SJSA1 (cell line): Measurements from ENCODE around the gene NPL. TPM values are rescaled to one million over a fixed set of nuclear protein-coding genes. Genes with fewer than 3 reads are reported as not detected.

Experiments used
- DNase-seq, 2 experiments: peaks; one replicate each; pipeline ENCODE4 v3.0.0-alpha.2; 2015 to 2020; ENCODE audit warnings: low spot score in 2 of 2, low read depth in 1 of 2
- H3K27ac ChIP-seq: fragments of 250-450 bp; sonication (Bioruptor Pico); 2 replicates; pipeline ENCODE4 v1.5.1; 2020; ENCODE audit warnings: mild to moderate bottlenecking, moderate library complexity
- H3K27me3 ChIP-seq: fragments of 250-450 bp; sonication (Bioruptor Pico); replicated peaks from 2 replicates; pipeline ENCODE4 v1.5.1; 2020; ENCODE audit warnings: mild to moderate bottlenecking, moderate library complexity
- H3K36me3 ChIP-seq: fragments of 250-450 bp; sonication (Bioruptor Pico); 2 replicates; pipeline ENCODE4 v1.5.1; 2020; ENCODE audit warnings: mild to moderate bottlenecking
- H3K4me1 ChIP-seq: fragments of 250-450 bp; sonication (Bioruptor Pico); replicated peaks from 2 replicates; pipeline ENCODE4 v1.6.1; 2021; ENCODE audit warnings: mild to moderate bottlenecking
- H3K4me3 ChIP-seq: fragments of 250-450 bp; sonication (Bioruptor Pico); 2 replicates; pipeline ENCODE4 v1.5.1; 2020; ENCODE audit warnings: mild to moderate bottlenecking
- H3K9me3 ChIP-seq: fragments of 250-450 bp; sonication (Bioruptor Pico); replicated peaks from 2 replicates; pipeline ENCODE4 v1.5.1; 2020; ENCODE audit warnings: mild to moderate bottlenecking
- total RNA-seq: library from RNA; depleted of rRNA; stranded (reverse); fragments of >200 nt; shearing (Covaris generic); gene quantifications from 2 replicates; pipeline ENCODE4 v1.2.3, GENCODE V29; 2014

Gene NPL
- total RNA-seq, 1 experiment from 2014 or later, result 2.4 TPM

- H3K36me3 ChIP-seq, result no peaks in the 10 kb centered on the region
- H3K9me3 ChIP-seq, result no peaks in the 10 kb centered on the region
- no peak for DNase-seq
- 0 out of 2 replicates have a peak, but pooled peaks cover 2% of the 10 kb centered on the region for H3K27me3 ChIP-seq
- H3K4me3 ChIP-seq, result no peak overlapping the region
- H3K4me1 ChIP-seq, result no peaks in the 10 kb centered on the region
- no peak overlapping the region for H3K27ac ChIP-seq
Measured at GRCh38 chr1:182816863-182817262, 27.3 kb downstream of the NPL start.

- 0 out of 2 replicates have a peak, but pooled peaks cover 2% of the 10 kb centered on the region for H3K27me3 ChIP-seq
- H3K4me1 ChIP-seq, result no peaks in the 10 kb centered on the region
- no peak overlapping the region for H3K4me3 ChIP-seq
- no peak overlapping the region for H3K27ac ChIP-seq
- no peak for DNase-seq
- no peaks in the 10 kb centered on the region for H3K9me3 ChIP-seq
- H3K36me3 ChIP-seq, result no peaks in the 10 kb centered on the region
Measured at GRCh38 chr1:182817802-182818201, 28.2 kb downstream of the NPL start.

GRCh38 chr1:182823220-182823619 lies 33.6 kb downstream of the NPL start:
- no peaks in the 10 kb centered on the region for H3K36me3 ChIP-seq
- H3K9me3 ChIP-seq, result no peaks in the 10 kb centered on the region
- no peak overlapping the region for H3K4me3 ChIP-seq
- H3K4me1 ChIP-seq, result no peaks in the 10 kb centered on the region
- peaks cover 6% of the 10 kb centered on the region; the same call in 1 of the 2 replicates for H3K27me3 ChIP-seq
- H3K27ac ChIP-seq, result no peak overlapping the region
- no peak for DNase-seq

GRCh38 chr1:182826892-182827291 lies 37.3 kb downstream of the NPL start:
- DNase-seq, result no peak
- no peaks in the 10 kb centered on the region for H3K4me1 ChIP-seq
- H3K4me3 ChIP-seq, result no peak overlapping the region
- no peaks in the 10 kb centered on the region for H3K9me3 ChIP-seq
- no peak overlapping the region for H3K27ac ChIP-seq
- H3K36me3 ChIP-seq, result no peaks in the 10 kb centered on the region
- peaks cover 8% of the 10 kb centered on the region; the same call in 1 of the 2 replicates for H3K27me3 ChIP-seq

GRCh38 chr1:182829285-182829932 lies 39.8 kb downstream of the NPL start:
- no peak overlapping the region for H3K4me3 ChIP-seq
- peaks cover 4% of the 10 kb centered on the region; the same call in 1 of the 2 replicates for H3K27me3 ChIP-seq
- H3K4me1 ChIP-seq, result no peaks in the 10 kb centered on the region
- no peak for DNase-seq
- no peaks in the 10 kb centered on the region for H3K36me3 ChIP-seq
- H3K9me3 ChIP-seq, result 0 out of 2 replicates have a peak, but pooled peaks cover 2% of the 10 kb centered on the region
- H3K27ac ChIP-seq, result no peak overlapping the region

GRCh38 chr1:182833271-182833670 lies 43.7 kb downstream of the NPL start:
- DNase-seq, result no peak
- Histone ChIP-seq H3K27me3 (0 out of 2 replicates have a peak, but pooled peaks cover 4% of the 10 kb centered on the region), H3K36me3 (no peaks in the 10 kb centered on the region), H3K27ac (no peak overlapping the region), H3K9me3 (0 out of 2 replicates have a peak, but pooled peaks cover 2% of the 10 kb centered on the region), H3K4me1 (no peaks in the 10 kb centered on the region), H3K4me3 (no peak overlapping the region)

GRCh38 chr1:182834326-182834725 lies 44.8 kb downstream of the NPL start:
- H3K4me3 ChIP-seq, result no peak overlapping the region
- DNase-seq, result no peak
- H3K4me1 ChIP-seq, result no peaks in the 10 kb centered on the region; the same call in 1 of the 2 replicates
- 0 out of 2 replicates have a peak, but pooled peaks cover 2% of the 10 kb centered on the region for H3K9me3 ChIP-seq
- H3K27me3 ChIP-seq, result 0 out of 2 replicates have a peak, but pooled peaks cover 4% of the 10 kb centered on the region
- no peak overlapping the region for H3K27ac ChIP-seq
- H3K36me3 ChIP-seq, result peaks cover 2% of the 10 kb centered on the region; the same call in 1 of the 2 replicates

- Histone ChIP-seq H3K27me3 (no peaks in the 10 kb centered on the region), H3K4me1 (peaks cover 5% of the 10 kb centered on the region), H3K36me3 (peaks cover 14% of the 10 kb centered on the region), H3K4me3 (no peak overlapping the region), H3K9me3 (0 out of 2 replicates have a peak, but pooled peaks cover 2% of the 10 kb centered on the region), H3K27ac (no peak overlapping the region)
- DNase-seq, result no peak
Measured at GRCh38 chr1:182835806-182836205, 46.2 kb downstream of the NPL start.

- H3K9me3 ChIP-seq, result no peaks in the 10 kb centered on the region
- no peaks in the 10 kb centered on the region for H3K27me3 ChIP-seq
- H3K4me1 ChIP-seq, result peaks cover 20% of the 10 kb centered on the region
- peak within 1 kb of the TSS; percentile 83 for H3K27ac ChIP-seq
- peaks cover 50% of the 10 kb centered on the region for H3K36me3 ChIP-seq
- peak; percentile 93 to 95 for DNase-seq
- peak within 1 kb of the TSS; percentile 79 for H3K4me3 ChIP-seq
Measured at GRCh38 chr1:182839209-182840066, 49.9 kb downstream of the NPL start, which contains the start of gene DHX9. DHX9 (plus strand) TSS chr1:182839347; CDS start chr1:182842567, 3,220 bp downstream.

- no peaks in the 10 kb centered on the region for H3K9me3 ChIP-seq
- H3K27me3 ChIP-seq, result no peaks in the 10 kb centered on the region
- H3K27ac ChIP-seq, result no peak overlapping the region
- H3K4me1 ChIP-seq, result peaks cover 20% of the 10 kb centered on the region
- no peak for DNase-seq
- no peak overlapping the region for H3K4me3 ChIP-seq
- H3K36me3 ChIP-seq, result peaks cover 70% of the 10 kb centered on the region
Measured at GRCh38 chr1:182841368-182841988, 51.9 kb downstream of the NPL start.

GRCh38 chr1:182842265-182842664 lies 52.7 kb downstream of the NPL start:
- Histone ChIP-seq H3K27me3 (no peaks in the 10 kb centered on the region), H3K9me3 (no peaks in the 10 kb centered on the region), H3K36me3 (peaks cover 78% of the 10 kb centered on the region), H3K4me3 (no peak overlapping the region), H3K4me1 (peaks cover 20% of the 10 kb centered on the region), H3K27ac (no peak overlapping the region)
- no peak for DNase-seq

- Histone ChIP-seq H3K9me3 (no peaks in the 10 kb centered on the region), H3K36me3 (peaks cover 100% of the 10 kb centered on the region), H3K27me3 (no peaks in the 10 kb centered on the region), H3K27ac (no peak overlapping the region), H3K4me3 (no peak overlapping the region), H3K4me1 (peaks cover 19% of the 10 kb centered on the region)
- no peak for DNase-seq
Measured at GRCh38 chr1:182845379-182845778, 55.8 kb downstream of the NPL start.

- no peak overlapping the region for H3K27ac ChIP-seq
- no peaks in the 10 kb centered on the region for H3K27me3 ChIP-seq
- peaks cover 100% of the 10 kb centered on the region for H3K36me3 ChIP-seq
- H3K4me1 ChIP-seq, result peaks cover 13% of the 10 kb centered on the region
- DNase-seq, result no peak
- H3K9me3 ChIP-seq, result no peaks in the 10 kb centered on the region
- no peak overlapping the region for H3K4me3 ChIP-seq
Measured at GRCh38 chr1:182845894-182846293, 56.3 kb downstream of the NPL start.
